GM21447 (cell line): Measurements from ENCODE around the gene ZNF473.

Experiments used
- ATAC-seq: cut with Tn5 transposase; IDR thresholded peaks from one replicate; pipeline ENCODE4 v1.9.1; 2021; ENCODE audit not compliant: unreplicated experiment

Gene ZNF473

GRCh38 chr19:50003254-50003788, 22.5 kb upstream of the ZNF473 start:
- ATAC-seq, result no peak

GRCh38 chr19:50003810-50004419, 21.9 kb upstream of the ZNF473 start:
- ATAC-seq, result no peak

GRCh38 chr19:50005428-50005827, 20.4 kb upstream of the ZNF473 start:
- no peak for ATAC-seq

GRCh38 chr19:50007170-50007569, 18.6 kb upstream of the ZNF473 start:
- no peak for ATAC-seq

- ATAC-seq, result no peak
Observed at GRCh38 chr19:50007947-50008346, 17.9 kb upstream of the ZNF473 start.

- no peak for ATAC-seq
Observed at GRCh38 chr19:50008532-50008931, 17.3 kb upstream of the ZNF473 start.

- no peak for ATAC-seq
Observed at GRCh38 chr19:50016225-50016807, 9.5 kb upstream of the ZNF473 start.

GRCh38 chr19:50020481-50020880, 5.3 kb upstream of the ZNF473 start:
- ATAC-seq, result no peak

- ATAC-seq, result no peak
Observed at GRCh38 chr19:50022823-50023222, 3.0 kb upstream of the ZNF473 start.

- ATAC-seq, result peak; percentile 1
Observed at GRCh38 chr19:50024719-50025021, 1.1 kb upstream of the ZNF473 start.

- ATAC-seq, result peak; percentile 85
Observed at GRCh38 chr19:50025022-50025793, 597 bp upstream of the ZNF473 start, which contains the start of gene VRK3. TSS of gene VRK3 (minus strand) at chr19:50025372. CDS start at chr19:50016162, 9,210 bp downstream.

GRCh38 chr19:50026550-50026906, 723 bp downstream of the ZNF473 start:
- no peak for ATAC-seq

GRCh38 chr19:50030225-50030624, 4.4 kb downstream of the ZNF473 start:
- no peak for ATAC-seq

GRCh38 chr19:50030937-50031336, 5.1 kb downstream of the ZNF473 start:
- no peak for ATAC-seq

- no peak for ATAC-seq
Observed at GRCh38 chr19:50036908-50037307, 11.1 kb downstream of the ZNF473 start.

- no peak for ATAC-seq
Observed at GRCh38 chr19:50039968-50040367, 14.2 kb downstream of the ZNF473 start.

- ATAC-seq, result no peak
Observed at GRCh38 chr19:50040967-50041366, 15.2 kb downstream of the ZNF473 start.

- ATAC-seq, result no peak
Observed at GRCh38 chr19:50042363-50043024, 16.7 kb downstream of the ZNF473 start.

GRCh38 chr19:50043967-50044366, 18.2 kb downstream of the ZNF473 start:
- no peak for ATAC-seq

GRCh38 chr19:50044922-50045321, 19.1 kb downstream of the ZNF473 start:
- no peak for ATAC-seq

- no peak for ATAC-seq
Observed at GRCh38 chr19:50046649-50047503, 21.1 kb downstream of the ZNF473 start.
